Mesendoderm (in vitro differentiated cells): ENCODE measurements around the gene LYL1.

Source experiments
- DNase-seq: peaks from one replicate; pipeline ENCODE4 v3.0.0; 2013
- H2AK5ac ChIP-seq: 2 replicates; pipeline ENCODE4 v1.6.1; 2013; ENCODE audit warnings: low read length, inconsistent platforms
- H2BK120ac ChIP-seq: 2 replicates; pipeline ENCODE4 v1.6.1; 2013; ENCODE audit warnings: low read depth, mild to moderate bottlenecking, low read length, moderate library complexity, mixed read lengths
- H2BK15ac ChIP-seq: replicated peaks from 2 replicates; pipeline ENCODE4 v1.6.1; 2013; ENCODE audit warnings: low read depth, mild to moderate bottlenecking, moderate library complexity
- H2BK5ac ChIP-seq: 2 replicates; pipeline ENCODE4 v1.6.1; 2013; ENCODE audit warnings: low read length, inconsistent platforms
- H3K18ac ChIP-seq: 2 replicates; pipeline ENCODE4 v1.6.1; 2013; ENCODE audit warnings: mild to moderate bottlenecking, low read length, mixed read lengths
- H3K23ac ChIP-seq: one replicate; pipeline ENCODE4 v1.6.1; 2013; ENCODE audit warnings: low read length
- H3K27ac ChIP-seq: 2 replicates; pipeline ENCODE4 v1.5.1; 2013; ENCODE audit warnings: low read depth, mild to moderate bottlenecking, inconsistent platforms, low read length, moderate library complexity
- H3K27me3 ChIP-seq: 2 replicates; pipeline ENCODE4 v1.6.1; 2013; ENCODE audit warnings: low read length, control low read depth, mild to moderate bottlenecking, inconsistent platforms; ENCODE audit not compliant: insufficient read depth, poor library complexity
- H3K36me3 ChIP-seq: 2 replicates; pipeline ENCODE4 v1.6.1; 2013; ENCODE audit warnings: low read length, inconsistent platforms; ENCODE audit not compliant: control insufficient read depth, insufficient read depth
- H3K4ac ChIP-seq: one replicate; pipeline ENCODE4 v1.6.1; 2013; ENCODE audit warnings: low read depth, mild to moderate bottlenecking, low read length, moderate library complexity
- H3K4me1 ChIP-seq: 2 replicates; pipeline ENCODE4 v1.6.1; 2013; ENCODE audit warnings: low read depth, low read length, inconsistent platforms; ENCODE audit not compliant: control insufficient read depth
- H3K4me2 ChIP-seq: 2 replicates; pipeline ENCODE4 v1.6.1; 2013; ENCODE audit warnings: low read length
- H3K4me3 ChIP-seq: 2 replicates; pipeline ENCODE4 v1.5.1; 2013; ENCODE audit warnings: mild to moderate bottlenecking, low read length
- H3K56ac ChIP-seq: one replicate; pipeline ENCODE4 v1.6.1; 2013; ENCODE audit warnings: low read length
- H3K79me1 ChIP-seq: 2 replicates; pipeline ENCODE4 v1.6.1; 2013; ENCODE audit warnings: low read length, inconsistent platforms
- H3K79me2 ChIP-seq: 2 replicates; pipeline ENCODE4 v1.6.1; 2013; ENCODE audit warnings: mild to moderate bottlenecking, low read length; ENCODE audit not compliant: control insufficient read depth, insufficient read depth
- H3K9ac ChIP-seq: 2 replicates; pipeline ENCODE4 v1.6.1; 2013; ENCODE audit warnings: low read length, inconsistent platforms
- H4K5ac ChIP-seq: one replicate; pipeline ENCODE4 v1.6.1; 2013; ENCODE audit warnings: low read length
- H4K8ac ChIP-seq: one replicate; pipeline ENCODE4 v1.6.1; 2013; ENCODE audit warnings: low read depth, mild to moderate bottlenecking, control low read depth, low read length, moderate library complexity
- WGBS: extraction: QIAGEN DNeasy Blood & Tissue Kit; methylation state at CpG from one replicate; pipeline ENCODE4 v1.1.7; 2013; ENCODE audit warnings: low lambda C conversion rate, missing lambda C conversion rate; ENCODE audit not compliant: insufficient coverage; ENCODE audit errors: extremely low coverage; 5-methylcytosine and 5-hydroxymethylcytosine counted together

The LYL1 gene

DNA sequence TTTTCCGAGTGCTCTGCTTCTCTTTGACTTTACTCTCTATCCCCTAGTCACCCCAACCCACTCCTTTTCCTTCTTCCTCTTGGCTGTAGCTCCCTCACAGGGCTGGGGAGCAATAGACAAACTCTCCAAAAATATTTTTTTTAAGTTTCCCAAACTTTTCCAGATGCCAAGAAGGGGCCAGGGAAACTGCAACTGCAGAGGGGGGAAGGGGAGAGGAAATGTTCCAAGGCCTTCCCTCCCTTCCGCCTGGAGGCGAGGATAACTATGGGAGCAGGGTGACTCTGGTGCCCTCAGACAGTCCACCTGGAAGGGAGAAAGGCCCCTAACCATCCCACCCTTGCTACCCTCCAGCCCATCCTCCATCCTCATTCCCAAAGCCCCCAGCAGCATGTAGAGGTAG, 49.4 kb downstream of the LYL1 start:
- no peak overlapping the region for H4K5ac ChIP-seq
- no peak overlapping the region for H3K9ac ChIP-seq
- no peak overlapping the region for H3K56ac ChIP-seq
- H4K8ac ChIP-seq, result no peak overlapping the region
- peaks cover 29% of the 10 kb centered on the region for H3K27me3 ChIP-seq
- H3K18ac ChIP-seq, result no peak overlapping the region
- peaks cover 3% of the 10 kb centered on the region for H3K4me1 ChIP-seq
- H3K79me2 ChIP-seq, result no peaks in the 10 kb centered on the region
- no peak for DNase-seq
- H3K36me3 ChIP-seq, result no peaks in the 10 kb centered on the region
- H3K4me2 ChIP-seq, result no peak overlapping the region
- no peak overlapping the region for H2BK120ac ChIP-seq
- no peak overlapping the region for H2BK5ac ChIP-seq
- H2AK5ac ChIP-seq, result no peak overlapping the region
- H3K4me3 ChIP-seq, result no peak overlapping the region
- no peaks in the 10 kb centered on the region for H3K79me1 ChIP-seq
- no peak overlapping the region for H3K23ac ChIP-seq
- no peak overlapping the region for H3K4ac ChIP-seq
- H3K27ac ChIP-seq, result no peak overlapping the region
- WGBS, result no CpG with 5 or more reads among the region's 3 CpGs
- no peak overlapping the region for H2BK15ac ChIP-seq

DNA sequence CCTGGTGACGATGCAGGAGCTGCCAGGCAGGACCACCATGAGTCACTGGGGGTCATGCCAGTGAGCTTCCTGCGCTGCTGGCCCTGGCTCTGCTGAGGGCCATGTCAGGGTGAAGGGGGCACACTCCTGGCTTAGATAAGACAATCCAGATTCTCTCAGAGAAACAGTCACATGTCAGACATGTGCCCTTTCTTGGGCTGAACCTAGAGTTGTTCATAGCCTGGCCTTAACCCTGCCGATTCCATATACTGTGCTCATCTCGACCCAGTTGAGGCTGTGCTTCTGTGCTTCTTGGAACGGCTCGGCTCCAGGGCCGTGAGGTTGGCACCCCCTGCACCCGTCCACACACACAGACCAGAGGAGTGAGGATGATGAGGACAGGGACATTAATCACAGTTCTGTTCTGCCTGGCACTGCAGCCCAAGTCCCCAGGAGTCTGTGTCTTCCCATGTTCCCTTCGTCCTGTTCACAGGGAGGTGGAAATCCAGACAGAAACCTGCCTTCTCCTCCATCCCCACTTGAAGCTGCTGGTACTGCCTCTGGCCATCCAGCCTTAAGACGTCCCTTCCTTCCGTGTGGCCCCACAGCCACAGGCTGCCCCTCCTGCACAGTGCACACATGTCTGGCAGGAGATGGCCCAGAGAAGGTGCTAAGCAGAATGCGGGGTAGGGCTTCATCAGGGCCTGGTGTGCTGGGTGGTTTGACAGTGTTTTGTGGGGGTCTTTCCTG, 50.0 kb downstream of the LYL1 start:
- H3K79me2 ChIP-seq, result no peaks in the 10 kb centered on the region
- peaks cover 3% of the 10 kb centered on the region for H3K4me1 ChIP-seq
- no peak overlapping the region for H4K8ac ChIP-seq
- H2AK5ac ChIP-seq, result no peak overlapping the region
- H3K23ac ChIP-seq, result no peak overlapping the region
- no peak overlapping the region for H3K9ac ChIP-seq
- no CpG with 5 or more reads among the region's 12 CpGs for WGBS
- H3K4me2 ChIP-seq, result no peak overlapping the region
- no peak for DNase-seq
- no peak overlapping the region for H3K18ac ChIP-seq
- no peak overlapping the region for H2BK15ac ChIP-seq
- no peak overlapping the region for H2BK120ac ChIP-seq
- no peak overlapping the region for H3K56ac ChIP-seq
- no peak overlapping the region for H3K4me3 ChIP-seq
- no peaks in the 10 kb centered on the region for H3K36me3 ChIP-seq
- no peaks in the 10 kb centered on the region for H3K79me1 ChIP-seq
- no peak overlapping the region for H2BK5ac ChIP-seq
- no peak overlapping the region for H3K4ac ChIP-seq
- no peak overlapping the region for H4K5ac ChIP-seq
- H3K27ac ChIP-seq, result no peak overlapping the region
- peaks cover 27% of the 10 kb centered on the region for H3K27me3 ChIP-seq

- H3K27me3 ChIP-seq, result peaks cover 27% of the 10 kb centered on the region
These were observed 51.0 kb downstream of the LYL1 start for GRCh38 chr19:13051557-13052165.

GRCh38 chr19:13050274-13050673, 52.4 kb downstream of the LYL1 start:
- H3K4me1 ChIP-seq, result peaks cover 1% of the 10 kb centered on the region
- H3K79me1 ChIP-seq, result no peaks in the 10 kb centered on the region
- H3K4ac ChIP-seq, result no peak overlapping the region
- peaks cover 26% of the 10 kb centered on the region for H3K27me3 ChIP-seq
- H3K56ac ChIP-seq, result no peak overlapping the region
- no peak overlapping the region for H3K23ac ChIP-seq
- H3K18ac ChIP-seq, result no peak overlapping the region
- H2BK5ac ChIP-seq, result no peak overlapping the region
- H2BK120ac ChIP-seq, result no peak overlapping the region
- DNase-seq, result no peak
- no peak overlapping the region for H3K9ac ChIP-seq
- no peak overlapping the region for H2AK5ac ChIP-seq
- H4K8ac ChIP-seq, result no peak overlapping the region
- WGBS, result no CpG with 5 or more reads among the region's 4 CpGs
- H4K5ac ChIP-seq, result no peak overlapping the region
- no peak overlapping the region for H3K4me3 ChIP-seq
- no peaks in the 10 kb centered on the region for H3K36me3 ChIP-seq
- H3K27ac ChIP-seq, result no peak overlapping the region
- no peaks in the 10 kb centered on the region for H3K79me2 ChIP-seq
- no peak overlapping the region for H2BK15ac ChIP-seq
- no peak overlapping the region for H3K4me2 ChIP-seq

More at GRCh38 chr19:13051557-13052165, 51.0 kb downstream of the LYL1 start:
- H2BK120ac ChIP-seq, result no peak overlapping the region
- no peak overlapping the region for H3K4me3 ChIP-seq
- no peaks in the 10 kb centered on the region for H3K36me3 ChIP-seq
- DNase-seq, result peak; percentile 79
- peaks cover 3% of the 10 kb centered on the region for H3K4me1 ChIP-seq
- H3K18ac ChIP-seq, result no peak overlapping the region
- no peak overlapping the region for H2BK5ac ChIP-seq
- no CpG with 5 or more reads among the region's 23 CpGs for WGBS
- H3K9ac ChIP-seq, result no peak overlapping the region
- no peak overlapping the region for H4K5ac ChIP-seq
- H4K8ac ChIP-seq, result no peak overlapping the region
- no peak overlapping the region for H3K56ac ChIP-seq
- H3K23ac ChIP-seq, result no peak overlapping the region
- no peak overlapping the region for H3K27ac ChIP-seq
- H3K4me2 ChIP-seq, result no peak overlapping the region
- H2AK5ac ChIP-seq, result no peak overlapping the region
- H3K4ac ChIP-seq, result no peak overlapping the region
- H2BK15ac ChIP-seq, result no peak overlapping the region
- H3K79me1 ChIP-seq, result no peaks in the 10 kb centered on the region
- no peaks in the 10 kb centered on the region for H3K79me2 ChIP-seq
